HEK293 (cell line): ENCODE measurements around the gene GUCA1A.

Experiments
- BCL11A ChIP-seq: fragments of 450-650 bp; formaldehyde crosslinking; IDR thresholded peaks from 2 replicates; pipeline ENCODE4 v1.5.1; 2016; ENCODE audit warnings: low read depth, missing biosample characterization, missing genetic modification characterization
- CTCF ChIP-seq: fragments of 450-650 bp; formaldehyde crosslinking; IDR thresholded peaks from 2 replicates; pipeline ENCODE4 v1.5.1; 2016; ENCODE audit warnings: missing biosample characterization, missing genetic modification characterization
- GLI2 ChIP-seq: fragments of 450-650 bp; formaldehyde crosslinking; IDR thresholded peaks from 2 replicates; pipeline ENCODE4; 2017; ENCODE audit warnings: missing biosample characterization, missing genetic modification characterization, low read depth, borderline replicate concordance
- GLIS1 ChIP-seq: fragments of 450-650 bp; formaldehyde crosslinking; IDR thresholded peaks from 2 replicates; pipeline ENCODE4 v1.5.1; 2016; ENCODE audit warnings: missing biosample characterization, missing genetic modification characterization
- GLIS2 ChIP-seq: fragments of 450-650 bp; formaldehyde crosslinking; IDR thresholded peaks from 2 replicates; pipeline ENCODE4 v1.5.1; 2016; ENCODE audit warnings: missing biosample characterization, missing genetic modification characterization
- KLF1 ChIP-seq: fragments of 450-650 bp; formaldehyde crosslinking; IDR thresholded peaks from 2 replicates; pipeline ENCODE4 v1.5.1; 2016; ENCODE audit warnings: missing biosample characterization, missing genetic modification characterization
- KLF8 ChIP-seq: fragments of 450-650 bp; formaldehyde crosslinking; IDR thresholded peaks from 2 replicates; pipeline ENCODE4 v1.5.1; 2016; ENCODE audit warnings: missing biosample characterization, missing genetic modification characterization
- KLF9 ChIP-seq: fragments of 450-650 bp; formaldehyde crosslinking; IDR thresholded peaks from 2 replicates; pipeline ENCODE4 v1.5.1; 2016; ENCODE audit warnings: missing biosample characterization, missing genetic modification characterization, low read depth
- PATZ1 ChIP-seq: fragments of 450-650 bp; formaldehyde crosslinking; IDR thresholded peaks from 2 replicates; pipeline ENCODE4 v1.5.1; 2016; ENCODE audit warnings: missing biosample characterization, missing genetic modification characterization
- PRDM2 ChIP-seq: fragments of 450-650 bp; formaldehyde crosslinking; IDR thresholded peaks from 2 replicates; pipeline ENCODE4 v1.5.1; 2016; ENCODE audit warnings: missing biosample characterization, missing genetic modification characterization, borderline replicate concordance
- SP2 ChIP-seq: fragments of 450-650 bp; formaldehyde crosslinking; IDR thresholded peaks from 2 replicates; pipeline ENCODE4 v1.5.1; 2016; ENCODE audit warnings: missing biosample characterization, missing genetic modification characterization
- ZBTB20 ChIP-seq: fragments of 450-650 bp; formaldehyde crosslinking; IDR thresholded peaks from 2 replicates; pipeline ENCODE4 v1.5.1; 2016; ENCODE audit warnings: missing biosample characterization, missing genetic modification characterization
- ZBTB48 ChIP-seq: fragments of 450-650 bp; formaldehyde crosslinking; IDR thresholded peaks from 2 replicates; pipeline ENCODE4 v1.5.1; 2016; ENCODE audit warnings: missing biosample characterization, missing genetic modification characterization
- ZBTB8A ChIP-seq: fragments of 450-650 bp; formaldehyde crosslinking; IDR thresholded peaks from 2 replicates; pipeline ENCODE4 v1.5.1; 2016; ENCODE audit warnings: missing biosample characterization, missing genetic modification characterization
- ZNF121 ChIP-seq: fragments of 450-650 bp; formaldehyde crosslinking; IDR thresholded peaks from 2 replicates; pipeline ENCODE4 v1.5.1; 2016; ENCODE audit warnings: missing biosample characterization, missing genetic modification characterization
- ZNF223 ChIP-seq: fragments of 450-650 bp; formaldehyde crosslinking; IDR thresholded peaks from 2 replicates; pipeline ENCODE4 v1.5.1; 2016; ENCODE audit warnings: missing biosample characterization, missing genetic modification characterization
- ZNF248 ChIP-seq: fragments of 450-650 bp; formaldehyde crosslinking; IDR thresholded peaks from 2 replicates; pipeline ENCODE4 v1.5.1; 2017; ENCODE audit warnings: missing biosample characterization, missing genetic modification characterization
- ZNF335 ChIP-seq: fragments of 450-650 bp; formaldehyde crosslinking; conservative IDR thresholded peaks from 2 replicates; pipeline ENCODE4 v1.5.1; 2016; ENCODE audit warnings: missing biosample characterization, missing genetic modification characterization
- ZNF341 ChIP-seq: fragments of 450-650 bp; formaldehyde crosslinking; IDR thresholded peaks from 2 replicates; pipeline ENCODE4; 2016; ENCODE audit warnings: low read depth, missing biosample characterization, missing genetic modification characterization
- ZNF449 ChIP-seq: fragments of 450-650 bp; formaldehyde crosslinking; IDR thresholded peaks from 2 replicates; pipeline ENCODE4 v1.5.1; 2017; ENCODE audit warnings: missing biosample characterization, mild to moderate bottlenecking, missing genetic modification characterization, moderate library complexity
- ZNF501 ChIP-seq: fragments of 450-650 bp; formaldehyde crosslinking; IDR thresholded peaks from 2 replicates; pipeline ENCODE4 v1.5.1; 2016; ENCODE audit warnings: missing biosample characterization, missing genetic modification characterization
- ZNF600 ChIP-seq: fragments of 450-650 bp; formaldehyde crosslinking; IDR thresholded peaks from 2 replicates; pipeline ENCODE4 v1.5.1; 2016; ENCODE audit warnings: missing biosample characterization, missing genetic modification characterization
- ZNF626 ChIP-seq: fragments of 450-650 bp; sonication (Bioruptor Pico); formaldehyde crosslinking; IDR thresholded peaks from 2 replicates; pipeline ENCODE4 v1.5.1; 2018; ENCODE audit warnings: missing biosample characterization, missing genetic modification characterization, inconsistent platforms
- ZNF658 ChIP-seq: fragments of 450-650 bp; formaldehyde crosslinking; IDR thresholded peaks from 2 replicates; pipeline ENCODE4; 2016; ENCODE audit warnings: missing biosample characterization, missing genetic modification characterization
- ZNF76 ChIP-seq: fragments of 450-650 bp; formaldehyde crosslinking; IDR thresholded peaks from 2 replicates; pipeline ENCODE4; 2016; ENCODE audit warnings: low read depth, missing biosample characterization, missing genetic modification characterization, borderline replicate concordance
- ZNF837 ChIP-seq: fragments of 450-650 bp; formaldehyde crosslinking; IDR thresholded peaks from 2 replicates; pipeline ENCODE4 v1.5.1; 2016; ENCODE audit warnings: missing biosample characterization, missing genetic modification characterization
- ZSCAN30 ChIP-seq: fragments of 450-650 bp; IDR thresholded peaks from 2 replicates; pipeline ENCODE4 v1.5.1; 2018; ENCODE audit warnings: missing biosample characterization, mild to moderate bottlenecking, missing genetic modification characterization, moderate library complexity
- ZXDB ChIP-seq: fragments of 450-650 bp; formaldehyde crosslinking; IDR thresholded peaks from 2 replicates; pipeline ENCODE4 v1.5.1; 2016; ENCODE audit warnings: missing biosample characterization, missing genetic modification characterization

GUCA1A gene

GRCh38 chr6:42142118-42142835 lies 30.9 kb upstream of the GUCA1A start, which contains the start of gene C6orf132 (continued):
- TF ChIP-seq CTCF = peak; percentile 43; the same call in 1 of the 2 replicates
- TF ChIP-seq GLIS1 = peak; percentile 24
- peak; percentile 87 for TF ChIP-seq ZNF76 (tag by site-specific recombination)
- TF ChIP-seq KLF1 (tag by site-specific recombination) = peak; percentile 97
- TF ChIP-seq ZNF658 (tag by site-specific recombination) = no peak
- peak; percentile 59 for TF ChIP-seq SP2
- peak; percentile 90 for TF ChIP-seq ZNF341
- no peak for TF ChIP-seq ZNF223
- 0 out of 2 replicates have a peak, but pooled peaks have one; percentile 11 for TF ChIP-seq KLF9 (tag by site-specific recombination)
- no peak for TF ChIP-seq PRDM2 (tag by site-specific recombination)
- 0 out of 2 replicates have a peak, but pooled peaks have one; percentile 48 for TF ChIP-seq BCL11A (tag by site-specific recombination)
- peak; percentile 50; the same call in 1 of the 2 replicates for TF ChIP-seq ZBTB20 (tag by site-specific recombination)
- peak; percentile 61; the same call in 1 of the 2 replicates for TF ChIP-seq KLF8 (tag by site-specific recombination)
- TF ChIP-seq ZNF501 (tag by site-specific recombination) = peak; percentile 67; the same call in 1 of the 2 replicates
- peak; percentile 99 for TF ChIP-seq ZXDB (tag by site-specific recombination)
- peak; percentile 60 for TF ChIP-seq GLIS2 (tag by site-specific recombination)
- peak; percentile 17; the same call in 1 of the 2 replicates for TF ChIP-seq ZBTB48
- TF ChIP-seq ZNF837 (tag by site-specific recombination) = no peak
- TF ChIP-seq ZNF335 (tag by site-specific recombination) = peak; percentile 91
- TF ChIP-seq ZNF449 = no peak
- peak; percentile 49; the same call in 1 of the 2 replicates for TF ChIP-seq ZNF121
- TF ChIP-seq ZNF248 (tag by site-specific recombination) = no peak
- TF ChIP-seq ZSCAN30 = no peak
- peak; percentile 90 for TF ChIP-seq ZNF600 (tag by site-specific recombination)
- peak; percentile 91 for TF ChIP-seq ZBTB8A (tag by site-specific recombination)
- TF ChIP-seq GLI2 (tag by site-specific recombination) = no peak
- no peak for TF ChIP-seq ZNF626 (tag by site-specific recombination)
- TF ChIP-seq PATZ1 (tag by site-specific recombination) = 0 out of 2 replicates have a peak, but pooled peaks have one; percentile 42
